Epithelial cell of prostate (primary cell): ENCODE measurements around the gene FITM2.

Source experiments
- DNase-seq: peaks from one replicate; pipeline ENCODE4 v3.0.0-alpha.2; 2011; ENCODE audit warnings: low read depth, low spot score
- H3K27ac ChIP-seq: fragments of 450-650 bp; 2 replicates; pipeline ENCODE4 v1.5.1; 2017; ENCODE audit warnings: mild to moderate bottlenecking

Gene FITM2

GRCh38 chr20:44287272-44288097, 23.5 kb downstream of the FITM2 start:
- no peak for DNase-seq
- no peak overlapping the region for H3K27ac ChIP-seq

DNA sequence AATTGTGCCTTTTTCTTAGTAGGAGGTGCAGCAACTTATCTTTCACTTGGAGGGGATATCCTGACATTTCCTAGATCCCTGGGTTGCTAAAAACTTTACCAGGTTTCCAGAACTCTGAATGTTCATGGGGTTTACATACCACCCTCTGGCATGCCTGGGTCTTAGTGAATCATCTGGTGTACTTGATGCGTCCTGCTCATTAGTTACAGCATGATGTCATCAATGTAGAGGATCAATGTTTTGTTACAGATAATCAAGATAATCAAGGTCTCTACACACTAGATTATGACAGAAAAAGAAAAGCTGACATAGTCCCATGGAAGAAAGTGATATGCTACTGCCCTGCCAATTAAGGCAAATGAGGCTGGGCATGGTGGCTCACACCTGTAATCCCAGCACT, 27.0 kb downstream of the FITM2 start:
- no peak overlapping the region for H3K27ac ChIP-seq
- no peak for DNase-seq

GRCh38 chr20:44282192-44282591, 28.8 kb downstream of the FITM2 start:
- DNase-seq, result no peak

DNA sequence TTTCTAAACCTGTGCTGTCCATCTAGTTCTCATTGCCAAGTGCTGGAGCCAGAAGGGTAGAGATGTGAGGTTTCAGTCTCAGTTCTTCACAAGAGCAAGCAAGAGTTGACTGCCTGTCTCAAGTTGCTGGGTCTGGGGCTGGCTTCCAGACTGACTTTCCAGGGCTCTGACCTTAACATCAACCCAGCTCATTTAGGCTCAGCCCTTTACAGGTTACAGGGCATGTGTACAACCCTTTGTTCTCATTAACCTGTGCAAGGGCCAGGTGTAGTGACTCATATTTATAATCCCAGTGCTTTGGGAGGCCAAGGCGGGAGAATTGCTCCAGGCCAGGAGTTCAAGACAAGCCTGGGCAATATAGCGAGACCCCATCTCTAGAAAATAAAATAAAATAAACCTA, 30.6 kb downstream of the FITM2 start:
- DNase-seq, result no peak
- H3K27ac ChIP-seq, result no peak overlapping the region

More at GRCh38 chr20:44282192-44282591, 28.8 kb downstream of the FITM2 start:
- no peak overlapping the region for H3K27ac ChIP-seq

- peak; percentile 18 for DNase-seq
- no peak overlapping the region for H3K27ac ChIP-seq
Measured at GRCh38 chr20:44279228-44279627, 31.8 kb downstream of the FITM2 start.

GRCh38 chr20:44274303-44275017, 36.5 kb downstream of the FITM2 start:
- H3K27ac ChIP-seq, result no peak overlapping the region
- no peak for DNase-seq

DNA sequence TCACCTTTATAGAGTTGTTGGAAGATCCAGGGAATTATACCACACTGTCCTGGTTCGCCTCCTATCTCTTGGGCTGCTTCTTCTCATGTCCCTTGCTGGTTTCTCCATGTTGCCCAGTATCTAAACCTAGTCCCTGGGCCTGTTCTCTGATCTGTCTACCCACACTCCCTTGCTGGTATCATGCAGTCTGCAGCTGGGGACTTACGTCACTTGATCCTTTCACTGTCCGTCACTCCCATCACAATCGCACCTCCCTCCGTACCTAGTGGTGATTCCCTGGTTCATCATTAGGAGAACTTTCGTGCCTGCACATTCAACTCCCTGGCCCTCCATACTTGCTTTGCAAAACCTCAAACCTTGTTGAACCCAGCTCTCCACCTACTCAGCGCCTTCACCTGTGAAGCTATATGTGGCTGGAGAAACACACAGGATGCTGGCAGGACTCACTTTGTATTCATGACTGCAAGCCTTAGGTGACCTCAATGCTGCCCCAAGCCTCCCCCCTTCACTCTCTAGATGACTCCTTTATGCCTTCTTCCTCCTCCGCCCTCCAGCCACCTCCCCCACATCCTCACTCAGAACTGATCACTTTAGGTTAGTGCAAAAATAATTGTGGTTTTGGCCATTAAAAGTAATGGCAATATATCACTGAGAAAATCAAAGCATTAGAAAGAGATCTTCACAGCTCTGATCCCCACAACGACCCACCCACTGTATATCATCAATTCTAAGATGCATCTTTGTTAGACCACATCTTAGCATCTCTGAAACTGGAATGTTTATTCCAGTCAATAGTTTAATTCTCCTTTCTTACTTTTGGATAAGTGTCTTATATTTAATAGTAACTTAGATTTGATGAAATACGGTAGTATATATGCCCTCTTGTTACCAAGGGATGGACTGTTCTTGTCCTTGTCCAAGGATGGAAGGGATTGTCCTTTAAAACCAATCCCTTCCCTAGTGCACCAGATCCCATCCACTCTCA, 37.5 kb downstream of the FITM2 start:
- no peak for DNase-seq
- H3K27ac ChIP-seq, result no peak overlapping the region

- DNase-seq, result no peak
- no peak overlapping the region for H3K27ac ChIP-seq
Measured at GRCh38 chr20:44271915-44272663, 38.9 kb downstream of the FITM2 start.

DNA sequence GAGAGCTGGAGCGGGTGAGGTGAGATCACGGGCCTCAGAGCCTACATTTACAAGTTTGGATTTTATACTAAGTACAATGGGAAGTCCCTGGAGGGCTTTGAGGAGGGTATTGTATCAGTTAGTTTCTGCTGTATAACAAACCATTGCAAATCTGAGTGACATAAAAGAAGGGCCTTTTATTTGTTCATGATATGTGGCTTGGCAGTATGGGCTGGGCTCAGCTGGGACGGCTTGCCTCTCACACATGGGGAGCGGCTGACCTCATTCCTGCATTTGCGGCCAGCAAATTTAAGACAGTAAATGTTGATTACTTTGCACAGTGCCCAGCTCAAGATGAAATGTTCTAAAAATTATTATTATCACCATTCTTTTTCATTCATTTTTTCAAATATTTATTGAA, 42.2 kb downstream of the FITM2 start:
- H3K27ac ChIP-seq, result no peak overlapping the region
- no peak for DNase-seq

DNA sequence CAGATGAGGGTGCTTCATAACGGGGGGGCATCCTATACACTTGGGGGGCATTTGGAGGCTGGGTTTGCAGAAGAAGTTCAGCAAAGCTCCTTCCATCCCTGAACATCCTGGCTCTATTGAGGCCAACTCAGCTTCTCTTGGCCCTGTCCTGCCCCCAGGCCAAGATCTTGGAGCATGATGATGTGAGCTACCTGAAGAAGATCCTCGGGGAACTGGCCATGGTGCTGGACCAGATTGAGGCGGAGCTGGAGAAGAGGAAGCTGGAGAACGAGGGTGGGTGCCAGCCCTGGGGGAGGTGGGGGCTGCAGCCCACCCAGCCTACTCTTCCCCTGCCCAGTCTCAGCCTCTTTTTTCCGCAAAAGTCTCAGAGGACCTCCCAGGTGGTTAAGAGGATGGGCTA, 46.7 kb downstream of the FITM2 start:
- H3K27ac ChIP-seq, result no peak overlapping the region
- no peak for DNase-seq

DNA sequence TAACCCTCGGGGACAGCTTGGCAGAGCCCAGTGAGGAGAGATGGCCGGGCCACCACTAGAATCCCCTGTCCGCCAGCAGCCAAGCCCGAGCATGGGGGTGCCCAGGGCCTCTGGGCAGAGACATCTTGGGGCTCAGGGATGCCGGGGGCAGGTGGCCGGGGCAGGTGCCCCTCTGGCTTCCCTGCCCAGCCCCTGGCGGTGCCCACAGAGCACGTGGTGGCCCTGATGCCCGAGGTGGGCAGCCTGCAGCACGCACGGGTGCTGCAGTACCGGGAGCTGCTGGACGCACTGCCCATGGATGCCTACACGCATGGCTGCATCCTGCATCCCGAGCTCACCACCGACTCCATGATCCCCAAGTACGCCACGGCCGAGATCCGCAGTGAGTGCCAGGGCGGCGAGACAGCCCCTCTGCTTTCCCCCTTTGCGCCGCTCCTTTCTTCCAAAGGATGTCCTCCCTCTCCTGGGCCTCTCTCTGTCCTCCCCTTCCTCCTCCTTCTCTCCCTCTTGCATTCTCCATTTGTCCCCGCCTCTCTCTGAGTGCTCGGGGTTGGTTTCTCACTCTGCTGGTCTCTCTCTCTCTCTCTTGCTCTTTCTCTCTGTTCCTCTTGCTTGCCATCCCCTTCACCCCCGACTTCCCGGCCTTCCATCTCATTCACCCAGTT, 52.6 kb downstream of the FITM2 start:
- no peak overlapping the region for H3K27ac ChIP-seq
- DNase-seq, result no peak

DNA sequence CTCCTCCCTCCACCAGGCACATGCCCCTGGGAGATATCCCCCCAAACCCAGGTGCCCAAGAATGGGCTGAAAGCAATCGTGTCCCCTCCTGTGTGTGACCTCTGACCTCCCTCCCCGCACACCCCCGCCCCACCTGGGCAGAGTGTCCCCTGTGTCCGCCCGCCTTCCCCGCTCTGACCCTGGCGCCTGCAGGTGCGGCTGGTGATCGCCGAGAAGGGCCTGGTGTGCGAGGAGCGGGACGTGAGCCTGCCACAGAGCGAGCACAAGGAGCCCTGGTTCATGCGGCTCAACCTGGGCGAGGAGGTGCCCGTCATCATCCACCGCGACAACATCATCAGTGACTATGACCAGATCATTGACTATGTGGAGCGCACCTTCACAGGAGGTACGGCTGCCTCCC, 54.0 kb downstream of the FITM2 start:
- H3K27ac ChIP-seq, result no peak overlapping the region
- no peak for DNase-seq

GRCh38 chr20:44255942-44256341, 55.1 kb downstream of the FITM2 start:
- H3K27ac ChIP-seq, result no peak overlapping the region
- no peak for DNase-seq

- H3K27ac ChIP-seq, result no peak overlapping the region
- DNase-seq, result no peak
Measured at GRCh38 chr20:44254073-44254472, 56.9 kb downstream of the FITM2 start.

DNA sequence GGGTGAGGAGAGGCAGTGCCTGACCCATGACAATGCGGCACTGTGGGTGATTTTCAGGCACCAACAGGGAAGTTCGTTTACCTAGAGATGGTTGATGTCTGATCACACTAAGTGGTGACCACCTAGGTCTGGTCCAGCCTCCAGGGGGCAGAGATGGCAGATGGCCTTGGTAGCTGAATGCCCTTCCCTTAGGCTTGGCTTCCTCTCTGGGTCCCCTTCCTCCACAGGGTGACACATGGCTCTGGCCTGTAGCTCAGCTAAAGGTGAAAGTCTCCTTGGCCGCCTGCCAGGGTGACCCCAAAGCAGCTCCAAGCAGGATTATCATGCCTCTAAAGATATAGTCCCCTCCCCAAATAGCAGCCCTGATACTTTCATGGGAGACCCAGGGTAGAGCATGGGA, 57.5 kb downstream of the FITM2 start:
- DNase-seq, result no peak
- no peak overlapping the region for H3K27ac ChIP-seq
